ENCODE measurements around the gene SUCLG1.

The SUCLG1 gene

GRCh38 chr2:84442888-84443287 lies 16.2 kb downstream of the SUCLG1 start:
- no peaks in the 10 kb centered on the region for H3K79me2 ChIP-seq (ENCODE audit: insufficient read depth, low read length)
- H3K4me3 ChIP-seq (ENCODE audit: low read depth, low read length, poor library complexity, severe bottlenecking): no peak overlapping the region
- no peak for TF ChIP-seq CTCF (IDR thresholded peaks at IDR 0.05; ENCODE audit: low read length)
- H4K20me1 ChIP-seq (ENCODE audit: insufficient read depth, low read length): no peaks in the 10 kb centered on the region
- no peaks in the 10 kb centered on the region for H3K9me3 ChIP-seq (ENCODE audit: low read length)
- no peak overlapping the region for H3K9ac ChIP-seq (ENCODE audit: low read length)
- H3K27ac ChIP-seq (ENCODE audit: low read depth, low read length, poor library complexity, severe bottlenecking): no peak overlapping the region
- H2AFZ ChIP-seq (ENCODE audit: low read length): no peak overlapping the region
- no peaks in the 10 kb centered on the region for H3K9me2 ChIP-seq (ENCODE audit: low read depth, low read length)
- no peak overlapping the region for H3K4me2 ChIP-seq (ENCODE audit: low read length)
- no peaks in the 10 kb centered on the region for H3K27me3 ChIP-seq (ENCODE audit: insufficient read depth, low read length)
- H3K4me1 ChIP-seq (ENCODE audit: insufficient read depth, low read length, severe bottlenecking): no peaks in the 10 kb centered on the region
- no peaks in the 10 kb centered on the region for H3F3A ChIP-seq (ENCODE audit: insufficient read depth, low read length)
- H3K36me3 ChIP-seq (ENCODE audit: insufficient read depth, low read length): peaks cover 84% of the 10 kb centered on the region

GRCh38 chr2:84441505-84441904 lies 17.6 kb downstream of the SUCLG1 start:
- peaks cover 81% of the 10 kb centered on the region for H3K36me3 ChIP-seq (ENCODE audit: insufficient read depth, low read length)
- H3K9me2 ChIP-seq (ENCODE audit: low read depth, low read length): no peaks in the 10 kb centered on the region
- no peaks in the 10 kb centered on the region for H3K4me1 ChIP-seq (ENCODE audit: insufficient read depth, low read length, severe bottlenecking)
- no peak overlapping the region for H3K4me3 ChIP-seq (ENCODE audit: low read depth, low read length, poor library complexity, severe bottlenecking)
- H3K79me2 ChIP-seq (ENCODE audit: insufficient read depth, low read length): no peaks in the 10 kb centered on the region
- TF ChIP-seq EZH2 (IDR thresholded peaks at IDR 0.05; ENCODE audit: borderline replicate concordance, low read length) (no peak), CTCF (IDR thresholded peaks at IDR 0.05; ENCODE audit: low read length) (no peak)
- H3F3A ChIP-seq (ENCODE audit: insufficient read depth, low read length): no peaks in the 10 kb centered on the region
- H3K9me3 ChIP-seq (ENCODE audit: low read length): no peaks in the 10 kb centered on the region
- no peak overlapping the region for H3K27ac ChIP-seq (ENCODE audit: low read depth, low read length, poor library complexity, severe bottlenecking)
- no peaks in the 10 kb centered on the region for H4K20me1 ChIP-seq (ENCODE audit: insufficient read depth, low read length)
- no peak overlapping the region for H2AFZ ChIP-seq (ENCODE audit: low read length)
- H3K27me3 ChIP-seq (ENCODE audit: insufficient read depth, low read length): no peaks in the 10 kb centered on the region
- no peak overlapping the region for H3K9ac ChIP-seq (ENCODE audit: low read length)
- no peak overlapping the region for H3K4me2 ChIP-seq (ENCODE audit: low read length)

GRCh38 chr2:84441036-84441435 lies 18.0 kb downstream of the SUCLG1 start:
- Histone ChIP-seq H3K27me3 (ENCODE audit: insufficient read depth, low read length) (no peaks in the 10 kb centered on the region), H4K20me1 (ENCODE audit: insufficient read depth, low read length) (no peaks in the 10 kb centered on the region), H2AFZ (ENCODE audit: low read length) (no peak overlapping the region), H3K9me2 (ENCODE audit: low read depth, low read length) (no peaks in the 10 kb centered on the region), H3K27ac (ENCODE audit: low read depth, low read length, poor library complexity, severe bottlenecking) (no peak overlapping the region), H3F3A (ENCODE audit: insufficient read depth, low read length) (no peaks in the 10 kb centered on the region), H3K9me3 (ENCODE audit: low read length) (no peaks in the 10 kb centered on the region), H3K4me1 (ENCODE audit: insufficient read depth, low read length, severe bottlenecking) (no peaks in the 10 kb centered on the region), H3K4me2 (ENCODE audit: low read length) (no peak overlapping the region), H3K79me2 (ENCODE audit: insufficient read depth, low read length) (no peaks in the 10 kb centered on the region), H3K9ac (ENCODE audit: low read length) (no peak overlapping the region), H3K4me3 (ENCODE audit: low read depth, low read length, poor library complexity, severe bottlenecking) (no peak overlapping the region), H3K36me3 (ENCODE audit: insufficient read depth, low read length) (peaks cover 80% of the 10 kb centered on the region)
- no peak for TF ChIP-seq CTCF (IDR thresholded peaks at IDR 0.05; ENCODE audit: low read length)
- no peak for TF ChIP-seq EZH2 (IDR thresholded peaks at IDR 0.05; ENCODE audit: borderline replicate concordance, low read length)

All from OCI-LY1 (cell line).